ENCODE results near the gene KCNQ1.

Gene KCNQ1

GRCh38 chr11:2890466-2891294 lies 445.9 kb downstream of the KCNQ1 start:
- no peak for DNase-seq

GRCh38 chr11:2891326-2892214 lies 446.8 kb downstream of the KCNQ1 start:
- DNase-seq, result no peak

GRCh38 chr11:2892215-2892966 lies 447.6 kb downstream of the KCNQ1 start:
- peak; percentile 71 to 77 for DNase-seq

- DNase-seq, result peak; percentile 44 to 53
Measured at GRCh38 chr11:2892967-2893528, 448.2 kb downstream of the KCNQ1 start.

- DNase-seq, result no peak
Measured at GRCh38 chr11:2893935-2894334, 449.1 kb downstream of the KCNQ1 start.

- DNase-seq, result no peak
Measured at GRCh38 chr11:2896047-2896446, 451.2 kb downstream of the KCNQ1 start.

GRCh38 chr11:2897048-2897447 lies 452.2 kb downstream of the KCNQ1 start:
- DNase-seq, result no peak

GRCh38 chr11:2898366-2899079 lies 453.7 kb downstream of the KCNQ1 start:
- peak; percentile 55 to 58 for DNase-seq
